HepG2 (cell line): Measurements from ENCODE around the gene DCP2. TPM values are rescaled to one million over a fixed set of nuclear protein-coding genes. Genes with fewer than 3 reads are reported as not detected.
A peak's percentile ranks its signal among the peaks of the same experiment; 100 is the strongest.

Source experiments
- ARID3A ChIP-seq: IDR thresholded peaks from 2 replicates; pipeline ENCODE4 v1.6.1; 2012; ENCODE audit warnings: low read depth, low read length, improper control_type of control experiment
- ATF7 ChIP-seq, 2 experiments: fragments of 450-650 bp in 1 of 2; sonication (generic) in 1 of 2; formaldehyde crosslinking in 1 of 2; IDR thresholded peaks; 2 replicates each; pipeline versions ENCODE4 v1.4.0 to v1.6.1; 2016 to 2020; ENCODE audit warnings: antibody characterized with exemption in 1 of 2, mild to moderate bottlenecking in 1 of 2, missing genetic modification reagents in 1 of 2
- CBFB ChIP-seq: sonication (generic); formaldehyde crosslinking; IDR thresholded peaks from 2 replicates; pipeline ENCODE4 v1.4.0; 2020; ENCODE audit warnings: missing genetic modification reagents
- CEBPB ChIP-seq: IDR thresholded peaks from 2 replicates; pipeline ENCODE4 v1.6.1; 2011; ENCODE audit warnings: low read depth, low read length, improper control_type of control experiment, borderline replicate concordance
- DPF2 ChIP-seq: sonication (generic); formaldehyde crosslinking; IDR thresholded peaks from 2 replicates; pipeline ENCODE4 v1.4.0; 2020; ENCODE audit warnings: mild to moderate bottlenecking, low read depth, missing genetic modification reagents, borderline replicate concordance
- FOXA1 ChIP-seq, 2 experiments: fragments of 450-650 bp in 1 of 2; sonication (generic) in 1 of 2; formaldehyde crosslinking in 1 of 2; IDR thresholded peaks; 2 replicates each; pipeline versions ENCODE4 v1.4.0 to v1.6.1; 2016 to 2020; ENCODE audit warnings: missing genetic modification reagents in 1 of 2
- HDAC2 ChIP-seq: sonication (generic); formaldehyde crosslinking; IDR thresholded peaks from 2 replicates; pipeline ENCODE4 v1.4.0; 2020; ENCODE audit warnings: missing genetic modification reagents
- HMG20A ChIP-seq: IDR thresholded peaks from 2 replicates; pipeline ENCODE4 v1.6.1; 2016; ENCODE audit warnings: borderline replicate concordance
- HOMEZ ChIP-seq: IDR thresholded peaks from 2 replicates; pipeline ENCODE4 v1.6.1; 2016; ENCODE audit warnings: low read depth
- KAT8 ChIP-seq: IDR thresholded peaks from 2 replicates; pipeline ENCODE4 v1.6.1; 2016; ENCODE audit warnings: missing genetic modification reagents, missing compliant biosample characterization
- MLX ChIP-seq: IDR thresholded peaks from 2 replicates; pipeline ENCODE4 v1.6.1; 2016
- NR2F6 ChIP-seq, 2 experiments: IDR thresholded peaks; 2 replicates each; pipeline ENCODE4 v1.6.1; 2016; ENCODE audit warnings: antibody characterized with exemption in 1 of 2, mild to moderate bottlenecking in 1 of 2
- RFX1 ChIP-seq: fragments of 450-650 bp; IDR thresholded peaks from 2 replicates; pipeline ENCODE4 v1.6.1; 2017
- SMAD3 ChIP-seq: sonication (generic); formaldehyde crosslinking; IDR thresholded peaks from 2 replicates; pipeline ENCODE4 v1.4.0; 2020; ENCODE audit warnings: missing genetic modification reagents
- STAT5B ChIP-seq: sonication (generic); formaldehyde crosslinking; IDR thresholded peaks from 2 replicates; pipeline ENCODE4 v1.4.0; 2020; ENCODE audit warnings: missing genetic modification reagents
- TAF15 ChIP-seq: fragments of 200-400 bp; formaldehyde crosslinking; IDR thresholded peaks from one replicate; pipeline ENCODE4 v1.6.1; 2018; ENCODE audit warnings: mild to moderate bottlenecking, low read depth, low read length; ENCODE audit not compliant: poor library complexity, severe bottlenecking
- TEAD3 ChIP-seq: optimal IDR thresholded peaks from 2 replicates; pipeline ENCODE3; 2016; ENCODE audit warnings: borderline replicate concordance
- TEF ChIP-seq: sonication (generic); formaldehyde crosslinking; IDR thresholded peaks from 2 replicates; pipeline ENCODE4 v1.5.0; 2020; ENCODE audit warnings: missing genetic modification reagents
- TFE3 ChIP-seq: IDR thresholded peaks from 2 replicates; pipeline ENCODE4 v1.6.1; 2016
- ZKSCAN1 ChIP-seq: fragments of 150-350 bp; IDR thresholded peaks from 2 replicates; pipeline ENCODE4 v1.6.1; 2014; ENCODE audit warnings: low read length
- ZNF12 ChIP-seq: sonication (generic); formaldehyde crosslinking; IDR thresholded peaks from 2 replicates; pipeline ENCODE4 v1.5.0; 2020; ENCODE audit warnings: missing genetic modification reagents
- ZNF17 ChIP-seq: sonication (generic); formaldehyde crosslinking; IDR thresholded peaks from 2 replicates; pipeline ENCODE4 v1.5.0; 2020; ENCODE audit warnings: mild to moderate bottlenecking, missing genetic modification reagents
- ZNF580 ChIP-seq: IDR thresholded peaks from 2 replicates; pipeline ENCODE4 v1.6.1; 2016; ENCODE audit warnings: low read depth, borderline replicate concordance
- ZSCAN9 ChIP-seq: IDR thresholded peaks from 2 replicates; pipeline ENCODE4 v1.6.1; 2016; ENCODE audit warnings: borderline replicate concordance
- polyA plus RNA-seq, 8 experiments: library from polyadenylated mRNA; depleted of rRNA in 3 of 8; stranded (reverse) in 7 of 8; unstranded in 1 of 8; fragments of >200 nt; fragmentation: Illumina TruSeq in 4 of 8; extraction: Trizol in 4 of 8; gene quantifications; 2 replicates each; pipeline versions ENCODE4 v1.2.1 to v1.2.3, GENCODE V29; 2011 to 2016; ENCODE audit warnings: low read depth in 4 of 8, missing spikeins in 1 of 8, mixed read lengths in 1 of 8; ENCODE audit not compliant: insufficient read depth in 1 of 8
- total RNA-seq, 5 experiments: library from RNA; depleted of rRNA; stranded (reverse); fragments of >200 nt; fragmentation: Illumina TruSeq; extraction: Trizol; gene quantifications; 2 replicates each; pipeline ENCODE4 v1.2.3, GENCODE V29; 2016; ENCODE audit warnings: low read depth in 1 of 5

DCP2 gene
- total and polyA plus RNA-seq, 2 of the 13 experiments (the other 11 are each of a cell fraction or from before 2014, with no cell fraction given) = 16.2 to 63.4 TPM

GRCh38 chr5:112968411-112969106, 8.0 kb upstream of the DCP2 start (continued):
- TF ChIP-seq TFE3 (CRISPR knock-in tag) (peak; percentile 71; the same call in 1 of the 2 replicates), HDAC2 (CRISPR knock-in tag) (peak; percentile 53), RFX1 (no peak), ZNF580 (peak; percentile 36; the same call in 1 of the 2 replicates), TEF (no peak), STAT5B (no peak), FOXA1 (IDR thresholded peaks at IDR 0.05) (0 out of 2 replicates have a peak, but pooled peaks have one; percentile 49), FOXA1 (CRISPR knock-in tag; IDR thresholded peaks at IDR 0.05) (peak; percentile 88), TAF15 (no peak), HOMEZ (no peak), CBFB (CRISPR knock-in tag) (0 out of 2 replicates have a peak, but pooled peaks have one; percentile 31), CEBPB (peak; percentile 80), DPF2 (no peak; the same call in 1 of the 2 replicates), SMAD3 (peak; percentile 25; the same call in 1 of the 2 replicates), ZKSCAN1 (no peak), ARID3A (peak; percentile 43; the same call in 1 of the 2 replicates), KAT8 (CRISPR knock-in tag) (0 out of 2 replicates have a peak, but pooled peaks have one; percentile 52), NR2F6 (IDR thresholded peaks at IDR 0.05) (0 out of 2 replicates have a peak, but pooled peaks have one; percentile 9), NR2F6 (CRISPR knock-in tag; IDR thresholded peaks at IDR 0.05) (0 out of 2 replicates have a peak, but pooled peaks have one; percentile 15), MLX (CRISPR knock-in tag) (0 out of 2 replicates have a peak, but pooled peaks have one; percentile 30), HMG20A (CRISPR knock-in tag) (peak; percentile 87), TEAD3 (CRISPR knock-in tag) (peak; percentile 93), ZNF17 (CRISPR knock-in tag) (no peak), ZSCAN9 (0 out of 2 replicates have a peak, but pooled peaks have one; percentile 24), ZNF12 (CRISPR knock-in tag) (peak; percentile 84), ATF7 (IDR thresholded peaks at IDR 0.05) (0 out of 2 replicates have a peak, but pooled peaks have one; percentile 14), ATF7 (CRISPR knock-in tag; IDR thresholded peaks at IDR 0.05) (no peak)
